GM12891 (cell line): ENCODE measurements around the gene SIL1.

Experiments
- PAX5 ChIP-seq: IDR thresholded peaks from 2 replicates; pipeline ENCODE4 v1.6.1; 2011; ENCODE audit warnings: low read length, moderate library complexity, mild to moderate bottlenecking; ENCODE audit not compliant: insufficient read depth, severe bottlenecking
- POLR2A ChIP-seq: IDR thresholded peaks from 2 replicates; pipeline ENCODE4 v1.6.1; 2011; ENCODE audit warnings: low read depth, low read length, control low read depth
- POLR2AphosphoS5 ChIP-seq: IDR thresholded peaks from 2 replicates; pipeline ENCODE4 v1.6.1; 2011; ENCODE audit warnings: low read depth, low read length, control low read depth
- SPI1 ChIP-seq: IDR thresholded peaks from 2 replicates; pipeline ENCODE4 v1.6.1; 2011; ENCODE audit warnings: low read depth, low read length, control low read depth
- TAF1 ChIP-seq: IDR thresholded peaks from 2 replicates; pipeline ENCODE4 v1.6.1; 2011; ENCODE audit warnings: low read depth, low read length, control low read depth

DNA sequence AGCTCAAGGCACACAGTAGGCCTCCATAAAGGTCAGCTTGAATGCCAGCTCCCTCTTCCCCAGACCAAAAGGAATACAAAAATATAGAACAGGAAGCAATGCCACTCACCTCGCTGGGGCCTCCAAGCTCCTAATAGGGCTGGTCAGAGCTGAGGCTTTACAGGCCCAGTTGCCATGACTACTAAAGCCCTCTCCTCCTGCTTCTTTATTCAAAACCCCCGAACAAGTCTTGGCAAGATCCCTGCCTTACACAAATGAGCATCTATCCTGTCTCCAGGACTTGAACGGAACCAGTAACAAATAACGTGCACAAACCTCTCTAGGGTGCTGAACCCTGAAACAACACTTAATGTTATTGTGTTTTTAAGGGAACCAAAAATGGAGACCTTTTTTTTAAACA lies 136.3 kb downstream of the SIL1 start:
- TF ChIP-seq POLR2A (no peak), POLR2AphosphoS5 (no peak), SPI1 (no peak), TAF1 (no peak), PAX5 (no peak)
